ENCODE results near the gene CRYL1.
A peak's percentile ranks its signal among the peaks of the same experiment; 100 is the strongest.

The CRYL1 gene

GRCh38 chr13:20472531-20472930 is 53.1 kb downstream of the CRYL1 start:
- peak overlapping the region; percentile 87 for H4K8ac ChIP-seq (ENCODE audit: low read depth, low read length)
- peaks cover 0 to 3% of the 10 kb centered on the region in 2 donors for H3K4me1 ChIP-seq (ENCODE audit: control insufficient read depth in 2 of 2, insufficient read depth in 1 of 2, low read depth in 1 of 2, low read length in 2 of 2)
- H3K79me1 ChIP-seq (ENCODE audit: low read depth, low read length), result no peaks in the 10 kb centered on the region
- peak overlapping the region; percentile 27 for H3K18ac ChIP-seq (ENCODE audit: low read length)
- no peak overlapping the region for H3K4me2 ChIP-seq (ENCODE audit: insufficient read depth, low read length, poor library complexity, severe bottlenecking)
- no peak overlapping the region for H3K4ac ChIP-seq (ENCODE audit: low read length)
- H4K91ac ChIP-seq (ENCODE audit: low read depth, low read length, poor library complexity), result no peak overlapping the region
- H3K14ac ChIP-seq (ENCODE audit: low read length), result no peak overlapping the region
- H3K9ac ChIP-seq (ENCODE audit: low read depth, low read length, poor library complexity), result no peak overlapping the region
- H3K23ac ChIP-seq (ENCODE audit: low read depth, low read length, poor library complexity), result no peak overlapping the region
- H2BK12ac ChIP-seq (ENCODE audit: low read length), result no peak overlapping the region
- peaks cover 0 to 2% of the 10 kb centered on the region in 2 donors for H3K9me3 ChIP-seq (replicated peaks in 1 of 2; ENCODE audit: control insufficient read depth in 2 of 2, insufficient read depth in 1 of 2, low read depth in 1 of 2, low read length in 2 of 2)
- DNase-seq (ENCODE audit: low spot score), result no peak
- no peak overlapping the region for H2BK5ac ChIP-seq (ENCODE audit: low read length)
- no peaks in the 10 kb centered on the region for H3K36me3 ChIP-seq (replicated peaks in 1 of 2; ENCODE audit: control insufficient read depth in 2 of 2, insufficient read depth in 2 of 2, low read length in 2 of 2)
- WGBS, 2 donors (ENCODE audit: extremely low coverage in 2 of 2, insufficient read length in 2 of 2, insufficient replicate concordance in 1 of 2), result no CpG with 5 or more reads among the region's 8 CpGs
- no peak overlapping the region for H2AK5ac ChIP-seq (ENCODE audit: low read depth, low read length)
- H3K4me3 ChIP-seq (ENCODE audit: low read length in 2 of 2), result no peak overlapping the region
- no peaks in the 10 kb centered on the region for H3K27me3 ChIP-seq (ENCODE audit: control insufficient read depth in 3 of 3, insufficient read depth in 3 of 3, low read depth in 1 of 3, low read length in 3 of 3)
- peak overlapping the region; percentile 51 for H2BK15ac ChIP-seq (ENCODE audit: low read length)
- H3K27ac ChIP-seq (replicated peaks; ENCODE audit: low read length), result no peak overlapping the region
- H2AFZ ChIP-seq (ENCODE audit: low read length), result no peak overlapping the region
- H2BK120ac ChIP-seq (ENCODE audit: low read depth, low read length), result no peak overlapping the region

- Histone ChIP-seq H4K8ac (ENCODE audit: low read depth, low read length) (no peak overlapping the region), H2AK5ac (ENCODE audit: low read depth, low read length) (no peak overlapping the region), H2BK120ac (ENCODE audit: low read depth, low read length) (no peak overlapping the region), H3K4ac (ENCODE audit: low read length) (no peak overlapping the region), H3K9me3 (replicated peaks in 1 of 2; ENCODE audit: control insufficient read depth in 2 of 2, insufficient read depth in 1 of 2, low read depth in 1 of 2, low read length in 2 of 2) (peaks cover 0 to 2% of the 10 kb centered on the region in 2 donors), H3K4me2 (ENCODE audit: insufficient read depth, low read length, poor library complexity, severe bottlenecking) (no peak overlapping the region), H2AFZ (ENCODE audit: low read length) (no peak overlapping the region), H2BK5ac (ENCODE audit: low read length) (no peak overlapping the region), H3K4me3 (ENCODE audit: low read length in 2 of 2) (no peak overlapping the region), H3K14ac (ENCODE audit: low read length) (no peak overlapping the region), H3K27ac (replicated peaks; ENCODE audit: low read length) (no peak overlapping the region), H3K9ac (ENCODE audit: low read depth, low read length, poor library complexity) (no peak overlapping the region), H4K91ac (ENCODE audit: low read depth, low read length, poor library complexity) (no peak overlapping the region), H3K36me3 (replicated peaks in 1 of 2; ENCODE audit: control insufficient read depth in 2 of 2, insufficient read depth in 2 of 2, low read length in 2 of 2) (no peaks in the 10 kb centered on the region), H3K27me3 (ENCODE audit: control insufficient read depth in 3 of 3, insufficient read depth in 3 of 3, low read depth in 1 of 3, low read length in 3 of 3) (no peaks in the 10 kb centered on the region), H2BK15ac (ENCODE audit: low read length) (no peak overlapping the region), H3K23ac (ENCODE audit: low read depth, low read length, poor library complexity) (no peak overlapping the region), H3K18ac (ENCODE audit: low read length) (peak overlapping the region; percentile 7), H2BK12ac (ENCODE audit: low read length) (no peak overlapping the region), H3K4me1 (ENCODE audit: control insufficient read depth in 2 of 2, insufficient read depth in 1 of 2, low read depth in 1 of 2, low read length in 2 of 2) (no peaks in the 10 kb centered on the region), H3K79me1 (ENCODE audit: low read depth, low read length) (no peaks in the 10 kb centered on the region)
- no CpG with 5 or more reads among the region's 8 CpGs for WGBS, 2 donors (ENCODE audit: extremely low coverage in 2 of 2, insufficient read length in 2 of 2, insufficient replicate concordance in 1 of 2)
- DNase-seq (ENCODE audit: low spot score), result no peak
Measured at GRCh38 chr13:20470136-20470535, 55.5 kb downstream of the CRYL1 start.

GRCh38 chr13:20466371-20466770 is 59.3 kb downstream of the CRYL1 start:
- no peaks in the 10 kb centered on the region for H3K27me3 ChIP-seq (ENCODE audit: control insufficient read depth in 3 of 3, insufficient read depth in 3 of 3, low read depth in 1 of 3, low read length in 3 of 3)
- H3K9ac ChIP-seq (ENCODE audit: low read depth, low read length, poor library complexity), result no peak overlapping the region
- peaks cover 0 to 2% of the 10 kb centered on the region in 2 donors for H3K9me3 ChIP-seq (replicated peaks in 1 of 2; ENCODE audit: control insufficient read depth in 2 of 2, insufficient read depth in 1 of 2, low read depth in 1 of 2, low read length in 2 of 2)
- no peaks in the 10 kb centered on the region for H3K79me1 ChIP-seq (ENCODE audit: low read depth, low read length)
- H3K23ac ChIP-seq (ENCODE audit: low read depth, low read length, poor library complexity), result no peak overlapping the region
- H2BK15ac ChIP-seq (ENCODE audit: low read length), result no peak overlapping the region
- no peak overlapping the region for H3K27ac ChIP-seq (replicated peaks; ENCODE audit: low read length)
- no peak overlapping the region for H2AFZ ChIP-seq (ENCODE audit: low read length)
- H3K4me3 ChIP-seq (ENCODE audit: low read length in 2 of 2), result no peak overlapping the region
- DNase-seq (ENCODE audit: low spot score), result no peak
- no peak overlapping the region for H2BK5ac ChIP-seq (ENCODE audit: low read length)
- no peak overlapping the region for H3K4ac ChIP-seq (ENCODE audit: low read length)
- H3K4me1 ChIP-seq (ENCODE audit: control insufficient read depth in 2 of 2, insufficient read depth in 1 of 2, low read depth in 1 of 2, low read length in 2 of 2), result peaks cover 0 to 3% of the 10 kb centered on the region in 2 donors
- no peak overlapping the region for H3K14ac ChIP-seq (ENCODE audit: low read length)
- no peak overlapping the region for H2BK12ac ChIP-seq (ENCODE audit: low read length)
- H2BK120ac ChIP-seq (ENCODE audit: low read depth, low read length), result no peak overlapping the region
- no peak overlapping the region for H2AK5ac ChIP-seq (ENCODE audit: low read depth, low read length)
- WGBS, 2 donors (ENCODE audit: extremely low coverage in 2 of 2, insufficient read length in 2 of 2, insufficient replicate concordance in 1 of 2), result no CpG with 5 or more reads among the region's 2 CpGs
- no peak overlapping the region for H4K91ac ChIP-seq (ENCODE audit: low read depth, low read length, poor library complexity)
- no peak overlapping the region for H4K8ac ChIP-seq (ENCODE audit: low read depth, low read length)
- no peak overlapping the region for H3K4me2 ChIP-seq (ENCODE audit: insufficient read depth, low read length, poor library complexity, severe bottlenecking)
- H3K36me3 ChIP-seq (replicated peaks in 1 of 2; ENCODE audit: control insufficient read depth in 2 of 2, insufficient read depth in 2 of 2, low read length in 2 of 2), result no peaks in the 10 kb centered on the region
- H3K18ac ChIP-seq (ENCODE audit: low read length), result no peak overlapping the region

- no peak overlapping the region for H3K23ac ChIP-seq (ENCODE audit: low read depth, low read length, poor library complexity)
- no peak overlapping the region for H2BK120ac ChIP-seq (ENCODE audit: low read depth, low read length)
- no peaks in the 10 kb centered on the region for H3K27me3 ChIP-seq (ENCODE audit: control insufficient read depth in 3 of 3, insufficient read depth in 3 of 3, low read depth in 1 of 3, low read length in 3 of 3)
- no CpG with 5 or more reads among the region's 6 CpGs for WGBS, 2 donors (ENCODE audit: extremely low coverage in 2 of 2, insufficient read length in 2 of 2, insufficient replicate concordance in 1 of 2)
- H2BK5ac ChIP-seq (ENCODE audit: low read length), result no peak overlapping the region
- no peak overlapping the region for H3K27ac ChIP-seq (replicated peaks; ENCODE audit: low read length)
- H2AFZ ChIP-seq (ENCODE audit: low read length), result no peak overlapping the region
- H3K9me3 ChIP-seq (replicated peaks in 1 of 2; ENCODE audit: control insufficient read depth in 2 of 2, insufficient read depth in 1 of 2, low read depth in 1 of 2, low read length in 2 of 2), result peaks cover 0 to 2% of the 10 kb centered on the region in 2 donors
- no peak overlapping the region for H4K91ac ChIP-seq (ENCODE audit: low read depth, low read length, poor library complexity)
- H3K36me3 ChIP-seq (replicated peaks in 1 of 2; ENCODE audit: control insufficient read depth in 2 of 2, insufficient read depth in 2 of 2, low read length in 2 of 2), result no peaks in the 10 kb centered on the region
- H3K9ac ChIP-seq (ENCODE audit: low read depth, low read length, poor library complexity), result no peak overlapping the region
- no peak overlapping the region for H2BK12ac ChIP-seq (ENCODE audit: low read length)
- H3K4me3 ChIP-seq (ENCODE audit: low read length in 2 of 2), result no peak overlapping the region
- H4K8ac ChIP-seq (ENCODE audit: low read depth, low read length), result no peak overlapping the region
- no peak for DNase-seq (ENCODE audit: low spot score)
- no peak overlapping the region for H3K18ac ChIP-seq (ENCODE audit: low read length)
- H2BK15ac ChIP-seq (ENCODE audit: low read length), result no peak overlapping the region
- H3K14ac ChIP-seq (ENCODE audit: low read length), result no peak overlapping the region
- H3K79me1 ChIP-seq (ENCODE audit: low read depth, low read length), result no peaks in the 10 kb centered on the region
- H3K4ac ChIP-seq (ENCODE audit: low read length), result no peak overlapping the region
- H2AK5ac ChIP-seq (ENCODE audit: low read depth, low read length), result no peak overlapping the region
- H3K4me2 ChIP-seq (ENCODE audit: insufficient read depth, low read length, poor library complexity, severe bottlenecking), result no peak overlapping the region
- H3K4me1 ChIP-seq (ENCODE audit: control insufficient read depth in 2 of 2, insufficient read depth in 1 of 2, low read depth in 1 of 2, low read length in 2 of 2), result peaks cover 0 to 3% of the 10 kb centered on the region in 2 donors
Measured at GRCh38 chr13:20465218-20465879, 60.3 kb downstream of the CRYL1 start.

Data from neuronal stem cell (in vitro differentiated cells).